ENCODE data around the gene SANBR.
A peak's percentile ranks its signal among the peaks of the same experiment; 100 is the strongest.
"Not testable (repeated sequence)": the region's sequence is repeated elsewhere in the genome, so short reads cannot be mapped to it uniquely, and the experiment has no call there.

Gene SANBR

GRCh38 chr2:61065714-61066709 is at the start of gene SANBR:
Gene SANBR, plus strand, starts transcription at chr2:61065871. Its CDS starts 4,480 bp downstream, at chr2:61070351.
- peak; percentile 91 for DNase-seq (ENCODE audit: low spot score)

- DNase-seq (ENCODE audit: low spot score), result no peak
Measured at GRCh38 chr2:61015976-61016375, 49.7 kb upstream of the SANBR start.

- no peak for DNase-seq (ENCODE audit: low spot score)
Measured at GRCh38 chr2:61016392-61017002, 49.2 kb upstream of the SANBR start.

- DNase-seq (ENCODE audit: low spot score), result peak; percentile 88
Measured at GRCh38 chr2:61017003-61017555, 48.6 kb upstream of the SANBR start.

- DNase-seq (ENCODE audit: low spot score), result peak; percentile 86
Measured at GRCh38 chr2:61017556-61018317, 47.9 kb upstream of the SANBR start, which contains the start of the genes PEX13 and PUS10. Gene PEX13, plus strand, starts transcription at chr2:61017720. Its CDS starts 40 bp downstream, at chr2:61017760. Gene PUS10, minus strand, starts transcription at chr2:61018255. Its CDS starts 6,365 bp downstream, at chr2:61011890.

GRCh38 chr2:61018318-61018755 is 47.3 kb upstream of the SANBR start:
- no peak for DNase-seq (ENCODE audit: low spot score)

GRCh38 chr2:61018798-61019197 is 46.9 kb upstream of the SANBR start:
- DNase-seq (ENCODE audit: low spot score), result no peak

GRCh38 chr2:61021228-61021660 is 44.4 kb upstream of the SANBR start:
- no peak for DNase-seq (ENCODE audit: low spot score)

GRCh38 chr2:61023670-61024069 is 42.0 kb upstream of the SANBR start:
- DNase-seq (ENCODE audit: low spot score), result no peak

- no peak for DNase-seq (ENCODE audit: low spot score)
Measured at GRCh38 chr2:61029533-61029932, 36.1 kb upstream of the SANBR start.

- DNase-seq (ENCODE audit: low spot score), result not testable (repeated sequence)
Measured at GRCh38 chr2:61034592-61034991, 31.1 kb upstream of the SANBR start.

GRCh38 chr2:61036643-61037042 is 29.0 kb upstream of the SANBR start:
- DNase-seq (ENCODE audit: low spot score), result not testable (repeated sequence)

GRCh38 chr2:61042807-61043206 is 22.9 kb upstream of the SANBR start:
- no peak for DNase-seq (ENCODE audit: low spot score)

- DNase-seq (ENCODE audit: low spot score), result no peak
Measured at GRCh38 chr2:61044636-61045035, 21.0 kb upstream of the SANBR start.

- no peak for DNase-seq (ENCODE audit: low spot score)
Measured at GRCh38 chr2:61045226-61045625, 20.4 kb upstream of the SANBR start.

GRCh38 chr2:61045999-61046398 is 19.7 kb upstream of the SANBR start:
- no peak for DNase-seq (ENCODE audit: low spot score)

GRCh38 chr2:61055557-61055956 is 10.1 kb upstream of the SANBR start:
- no peak for DNase-seq (ENCODE audit: low spot score)

GRCh38 chr2:61057562-61057961 is 8.1 kb upstream of the SANBR start:
- DNase-seq (ENCODE audit: low spot score), result no peak

GRCh38 chr2:61059382-61059781 is 6.3 kb upstream of the SANBR start:
- DNase-seq (ENCODE audit: low spot score), result no peak

GRCh38 chr2:61074100-61074499 is 8.4 kb downstream of the SANBR start:
- DNase-seq (ENCODE audit: low spot score), result no peak

GRCh38 chr2:61085883-61086282 is 20.2 kb downstream of the SANBR start:
- no peak for DNase-seq (ENCODE audit: low spot score)

- DNase-seq (ENCODE audit: low spot score), result no peak
Measured at GRCh38 chr2:61089797-61090196, 24.1 kb downstream of the SANBR start.

Data from SW480 (cell line).